ENCODE measurements around the gene SYPL1.

SYPL1 gene

DNA sequence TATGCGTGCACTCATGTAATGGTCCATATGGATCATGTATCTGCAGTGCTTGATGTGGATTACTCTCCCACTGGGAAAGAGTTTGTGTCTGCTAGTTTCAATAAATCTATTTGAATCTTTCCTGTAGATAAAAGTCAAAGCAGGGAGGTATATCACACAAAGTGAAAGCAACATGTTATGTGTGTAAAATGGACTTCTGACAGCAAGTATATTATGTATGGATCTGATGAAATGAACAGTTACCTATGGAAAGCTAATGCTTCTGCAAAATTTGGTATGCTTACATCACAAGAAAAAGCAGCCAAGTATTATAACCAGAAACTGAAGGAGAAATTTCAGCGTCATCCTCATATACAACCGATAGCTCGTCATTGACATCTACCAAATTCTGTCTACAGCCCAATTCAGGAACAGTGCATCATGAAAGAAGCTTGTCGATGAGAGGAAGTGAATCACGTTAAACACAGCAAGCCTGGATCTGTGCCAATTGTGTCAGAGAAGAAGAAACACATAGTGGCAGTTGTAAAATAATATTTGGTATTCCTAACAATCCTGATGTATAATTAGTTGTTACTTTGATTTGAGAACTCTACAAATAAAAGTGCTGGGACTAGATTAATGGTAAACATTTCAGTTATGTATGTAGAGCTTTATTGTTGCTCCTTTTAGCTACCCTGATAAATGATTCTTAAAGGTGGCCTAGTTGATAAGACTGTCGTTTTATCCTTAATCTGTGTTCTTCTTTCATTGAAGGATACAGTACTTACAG, 14.2 kb upstream of the SYPL1 start:
- TF ChIP-seq CEBPB (IDR thresholded peaks at IDR 0.05) = no peak

DNA sequence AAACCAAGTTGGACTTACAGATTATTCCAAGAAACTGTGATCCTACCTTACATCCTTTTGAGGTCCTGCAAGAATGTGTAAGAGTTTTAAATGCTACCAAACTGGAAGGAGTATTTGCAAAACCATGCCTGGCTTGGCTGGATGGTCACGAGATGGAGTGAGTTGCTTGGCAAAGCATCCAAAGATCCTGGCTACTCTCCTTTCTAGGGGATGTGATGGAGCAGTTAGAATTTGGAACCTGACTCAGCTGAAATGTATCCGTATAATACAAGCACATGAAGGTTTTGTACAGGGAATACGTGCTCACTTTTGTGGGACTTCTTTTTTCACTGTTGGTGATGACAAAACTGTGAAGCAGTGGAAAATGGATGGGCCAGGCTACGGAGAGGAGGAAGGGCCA, 13.3 kb upstream of the SYPL1 start:
- TF ChIP-seq CEBPB (IDR thresholded peaks at IDR 0.05) (no peak), TCF12 (IDR thresholded peaks at IDR 0.05; ENCODE audit: low read depth) (no peak), ZBTB7A (IDR thresholded peaks at IDR 0.05; ENCODE audit: low read depth) (no peak), USF1 (IDR thresholded peaks at IDR 0.05) (no peak), YY1 (IDR thresholded peaks at IDR 0.05; ENCODE audit: low read depth) (no peak), REST (IDR thresholded peaks at IDR 0.05; ENCODE audit: low read depth) (no peak), CREB1 (IDR thresholded peaks at IDR 0.05; ENCODE audit: low read depth) (no peak), TEAD4 (IDR thresholded peaks at IDR 0.05) (no peak), EP300 (IDR thresholded peaks at IDR 0.05; ENCODE audit: borderline replicate concordance) (no peak), NFIC (IDR thresholded peaks at IDR 0.05) (no peak), RAD21 (IDR thresholded peaks at IDR 0.05; ENCODE audit: low read depth) (no peak), TAF1 (IDR thresholded peaks at IDR 0.05; ENCODE audit: low read depth) (no peak), EGR1 (IDR thresholded peaks at IDR 0.05) (no peak)
- TF ChIP-seq, protein P1, sequence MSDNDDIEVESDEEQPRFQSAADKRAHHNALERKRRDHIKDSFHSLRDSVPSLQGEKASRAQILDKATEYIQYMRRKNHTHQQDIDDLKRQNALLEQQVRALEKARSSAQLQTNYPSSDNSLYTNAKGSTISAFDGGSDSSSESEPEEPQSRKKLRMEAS (IDR thresholded peaks at IDR 0.05) = no peak

- TF ChIP-seq TAF1 (IDR thresholded peaks at IDR 0.05; ENCODE audit: low read depth) = no peak
Measured at GRCh38 chr7:106124186-106124585, 12.1 kb upstream of the SYPL1 start.

- TF ChIP-seq TAF1 (IDR thresholded peaks at IDR 0.05; ENCODE audit: low read depth) = no peak
- no peak for TF ChIP-seq TEAD4 (IDR thresholded peaks at IDR 0.05)
- no peak for TF ChIP-seq CEBPB (IDR thresholded peaks at IDR 0.05)
- no peak for TF ChIP-seq EGR1 (IDR thresholded peaks at IDR 0.05)
- TF ChIP-seq FOXM1 (IDR thresholded peaks at IDR 0.05; ENCODE audit: borderline replicate concordance, low read depth) = no peak
- TF ChIP-seq TCF12 (IDR thresholded peaks at IDR 0.05; ENCODE audit: low read depth) = no peak
- TF ChIP-seq, protein P1 (IDR thresholded peaks at IDR 0.05) = no peak
- no peak for TF ChIP-seq REST (IDR thresholded peaks at IDR 0.05; ENCODE audit: low read depth)
- no peak for TF ChIP-seq NFIC (IDR thresholded peaks at IDR 0.05)
- no peak for TF ChIP-seq USF1 (IDR thresholded peaks at IDR 0.05)
- TF ChIP-seq EP300 (IDR thresholded peaks at IDR 0.05; ENCODE audit: borderline replicate concordance) = no peak
- no peak for TF ChIP-seq CREB1 (IDR thresholded peaks at IDR 0.05; ENCODE audit: low read depth)
- no peak for TF ChIP-seq YY1 (IDR thresholded peaks at IDR 0.05; ENCODE audit: low read depth)
- no peak for TF ChIP-seq ZBTB7A (IDR thresholded peaks at IDR 0.05; ENCODE audit: low read depth)
- TF ChIP-seq RAD21 (IDR thresholded peaks at IDR 0.05; ENCODE audit: low read depth) = no peak
Measured at GRCh38 chr7:106122713-106123112, 10.6 kb upstream of the SYPL1 start.

DNA sequence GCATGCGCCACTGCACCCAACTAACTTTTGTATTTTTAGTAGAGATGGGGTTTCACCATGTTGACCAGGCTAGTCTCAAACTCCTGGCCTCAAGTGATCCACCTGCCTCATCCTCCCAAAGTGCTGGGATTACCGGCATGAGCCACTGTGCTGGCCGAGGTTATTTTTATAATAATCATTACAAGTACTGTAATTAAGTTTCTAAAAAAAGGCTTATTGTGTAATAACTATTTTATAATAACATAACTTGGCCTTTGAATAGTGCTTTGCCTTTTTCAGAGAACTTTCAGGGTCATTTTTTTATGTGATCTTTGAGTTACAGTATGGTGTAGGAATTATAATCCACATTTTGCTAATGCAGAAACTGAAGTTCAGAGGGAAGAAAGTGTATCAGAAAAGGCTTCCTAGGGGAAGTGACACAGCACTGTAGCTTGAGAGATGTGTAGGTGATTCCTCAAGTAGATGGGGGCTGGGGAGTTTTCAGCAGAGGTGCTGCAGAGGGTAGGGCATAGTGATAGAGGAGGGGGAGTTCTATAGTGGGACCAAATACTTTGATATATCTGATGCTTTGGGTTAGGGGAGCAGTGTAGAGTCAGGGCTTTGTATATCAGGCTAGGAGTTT, 9.2 kb upstream of the SYPL1 start:
- no peak for TF ChIP-seq ZBTB7A (IDR thresholded peaks at IDR 0.05; ENCODE audit: low read depth)

DNA sequence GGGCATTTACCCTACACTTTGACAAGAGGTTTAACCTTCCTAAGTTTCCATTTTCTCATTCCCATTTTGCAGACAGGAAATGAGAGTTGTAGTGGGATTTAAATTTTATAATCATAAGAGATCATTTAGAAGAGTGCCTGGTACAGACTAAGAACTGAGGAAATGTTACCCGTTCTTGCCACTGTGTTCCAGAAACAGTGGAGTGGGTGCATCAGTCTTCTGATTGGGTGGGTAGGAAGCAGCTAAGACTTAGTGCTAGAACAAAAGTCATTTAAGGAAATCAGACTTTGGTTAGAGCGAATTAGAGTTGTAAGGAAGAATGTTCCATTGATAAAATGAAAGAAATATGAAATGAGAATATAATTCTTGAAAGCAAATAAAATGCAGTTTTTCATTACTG, 8.4 kb upstream of the SYPL1 start:
- TF ChIP-seq CREB1 (IDR thresholded peaks at IDR 0.05; ENCODE audit: low read depth) (no peak), TAF1 (IDR thresholded peaks at IDR 0.05; ENCODE audit: low read depth) (no peak), FOXM1 (IDR thresholded peaks at IDR 0.05; ENCODE audit: borderline replicate concordance, low read depth) (no peak), RAD21 (IDR thresholded peaks at IDR 0.05; ENCODE audit: low read depth) (no peak), TEAD4 (IDR thresholded peaks at IDR 0.05) (no peak), CEBPB (IDR thresholded peaks at IDR 0.05) (no peak), REST (IDR thresholded peaks at IDR 0.05; ENCODE audit: low read depth) (no peak), ZBTB7A (IDR thresholded peaks at IDR 0.05; ENCODE audit: low read depth) (no peak), YY1 (IDR thresholded peaks at IDR 0.05; ENCODE audit: low read depth) (no peak), NFIC (IDR thresholded peaks at IDR 0.05) (no peak), TCF12 (IDR thresholded peaks at IDR 0.05; ENCODE audit: low read depth) (no peak), EP300 (IDR thresholded peaks at IDR 0.05; ENCODE audit: borderline replicate concordance) (no peak), USF1 (IDR thresholded peaks at IDR 0.05) (no peak), EGR1 (IDR thresholded peaks at IDR 0.05) (no peak)
- TF ChIP-seq, protein P1 (IDR thresholded peaks at IDR 0.05) = no peak

All from Ishikawa (cell line).